ENCODE measurements around the gene KCND1. TPM values are rescaled to one million over a fixed set of nuclear protein-coding genes. Genes with fewer than 3 reads are reported as not detected.

KCND1 gene
- total and polyA plus RNA-seq, 4 donors: 0.17 to 1.1 (median 0.28) TPM

DNA sequence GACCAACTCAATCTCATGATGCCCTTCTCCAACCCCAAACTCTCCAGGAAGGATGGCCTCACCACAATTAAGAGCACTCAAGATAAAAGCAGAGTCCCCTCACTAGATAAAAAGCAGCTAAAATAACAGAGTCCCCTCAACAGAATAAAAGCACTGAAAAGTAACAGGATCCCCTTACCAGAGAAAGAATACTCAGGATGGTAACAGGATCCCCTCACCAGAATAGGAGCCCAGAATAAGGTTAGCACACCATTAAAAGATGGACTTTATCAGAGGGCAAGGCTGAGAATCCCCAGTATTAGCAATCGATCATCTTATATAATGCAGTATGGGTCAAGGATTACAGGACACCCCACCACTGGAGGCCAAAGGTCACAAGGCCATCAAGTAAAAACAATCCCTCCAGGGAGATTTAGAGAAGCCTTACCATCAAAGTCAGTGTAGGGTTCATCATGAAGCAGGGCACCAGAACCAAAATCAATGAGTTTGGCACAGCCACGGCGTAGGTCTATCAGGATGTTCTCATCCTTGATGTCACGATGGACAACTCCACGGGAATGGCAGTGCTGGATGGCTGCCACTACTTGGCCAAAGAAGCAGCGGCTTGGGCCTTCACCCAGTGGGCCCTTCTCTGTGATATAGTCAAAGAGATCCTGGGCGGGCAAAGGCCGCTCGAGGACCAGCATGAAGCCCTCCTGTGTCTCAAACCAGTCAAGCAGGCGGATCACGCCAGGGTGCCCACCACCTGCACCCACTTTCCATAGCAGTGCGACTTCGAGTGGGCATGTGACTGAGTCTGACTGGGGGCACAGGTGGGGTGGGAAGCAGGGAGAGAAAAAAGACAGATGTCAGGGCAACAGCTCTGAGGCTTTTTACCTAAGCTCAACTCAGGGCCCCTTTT, 56.8 kb downstream of the KCND1 start:
- Histone ChIP-seq H3K4me3 (ENCODE audit: low read depth in 1 of 3, low read length in 3 of 3) (no peak overlapping the region), H3K9ac (ENCODE audit: low read depth in 1 of 2, low read length in 2 of 2) (no peak overlapping the region), H3K36me3 (ENCODE audit: control insufficient read depth in 4 of 4, insufficient read depth in 3 of 4, low read depth in 1 of 4, low read length in 3 of 4) (peaks cover 0 to 3% (median under 1%) of the 10 kb centered on the region in 4 donors), H3K9me3 (ENCODE audit: control insufficient read depth in 4 of 4, low read length in 3 of 4) (no peaks in the 10 kb centered on the region), H3K27ac (ENCODE audit: low read depth in 1 of 2, low read length in 2 of 2) (no peak overlapping the region), H3K4me1 (ENCODE audit: control insufficient read depth in 4 of 4, insufficient read depth in 4 of 4, low read length in 3 of 4) (peaks cover 10 to 43% (median 19%) of the 10 kb centered on the region in 4 donors), H3K27me3 (ENCODE audit: control insufficient read depth in 4 of 4, insufficient read depth in 4 of 4, low read length in 3 of 4) (peaks cover 0 to 2% (median 0%) of the 10 kb centered on the region in 4 donors)
- 77% methylated on average over 13 of the region's 13 CpGs for WGBS
- TF ChIP-seq, protein P1, sequence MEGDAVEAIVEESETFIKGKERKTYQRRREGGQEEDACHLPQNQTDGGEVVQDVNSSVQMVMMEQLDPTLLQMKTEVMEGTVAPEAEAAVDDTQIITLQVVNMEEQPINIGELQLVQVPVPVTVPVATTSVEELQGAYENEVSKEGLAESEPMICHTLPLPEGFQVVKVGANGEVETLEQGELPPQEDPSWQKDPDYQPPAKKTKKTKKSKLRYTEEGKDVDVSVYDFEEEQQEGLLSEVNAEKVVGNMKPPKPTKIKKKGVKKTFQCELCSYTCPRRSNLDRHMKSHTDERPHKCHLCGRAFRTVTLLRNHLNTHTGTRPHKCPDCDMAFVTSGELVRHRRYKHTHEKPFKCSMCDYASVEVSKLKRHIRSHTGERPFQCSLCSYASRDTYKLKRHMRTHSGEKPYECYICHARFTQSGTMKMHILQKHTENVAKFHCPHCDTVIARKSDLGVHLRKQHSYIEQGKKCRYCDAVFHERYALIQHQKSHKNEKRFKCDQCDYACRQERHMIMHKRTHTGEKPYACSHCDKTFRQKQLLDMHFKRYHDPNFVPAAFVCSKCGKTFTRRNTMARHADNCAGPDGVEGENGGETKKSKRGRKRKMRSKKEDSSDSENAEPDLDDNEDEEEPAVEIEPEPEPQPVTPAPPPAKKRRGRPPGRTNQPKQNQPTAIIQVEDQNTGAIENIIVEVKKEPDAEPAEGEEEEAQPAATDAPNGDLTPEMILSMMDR (IDR thresholded peaks at IDR 0.05; ENCODE audit: low read depth, low read length, missing input control): no peak
- TF ChIP-seq, protein P2, sequence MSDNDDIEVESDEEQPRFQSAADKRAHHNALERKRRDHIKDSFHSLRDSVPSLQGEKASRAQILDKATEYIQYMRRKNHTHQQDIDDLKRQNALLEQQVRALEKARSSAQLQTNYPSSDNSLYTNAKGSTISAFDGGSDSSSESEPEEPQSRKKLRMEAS (IDR thresholded peaks at IDR 0.05): no peak
- TF ChIP-seq GABPA (IDR thresholded peaks at IDR 0.05 in 1 of 2, conservative IDR thresholded peaks at IDR 0.05 in 1 of 2) (no peak), RXRA (IDR thresholded peaks at IDR 0.05) (no peak)
- TF ChIP-seq, protein P3, sequence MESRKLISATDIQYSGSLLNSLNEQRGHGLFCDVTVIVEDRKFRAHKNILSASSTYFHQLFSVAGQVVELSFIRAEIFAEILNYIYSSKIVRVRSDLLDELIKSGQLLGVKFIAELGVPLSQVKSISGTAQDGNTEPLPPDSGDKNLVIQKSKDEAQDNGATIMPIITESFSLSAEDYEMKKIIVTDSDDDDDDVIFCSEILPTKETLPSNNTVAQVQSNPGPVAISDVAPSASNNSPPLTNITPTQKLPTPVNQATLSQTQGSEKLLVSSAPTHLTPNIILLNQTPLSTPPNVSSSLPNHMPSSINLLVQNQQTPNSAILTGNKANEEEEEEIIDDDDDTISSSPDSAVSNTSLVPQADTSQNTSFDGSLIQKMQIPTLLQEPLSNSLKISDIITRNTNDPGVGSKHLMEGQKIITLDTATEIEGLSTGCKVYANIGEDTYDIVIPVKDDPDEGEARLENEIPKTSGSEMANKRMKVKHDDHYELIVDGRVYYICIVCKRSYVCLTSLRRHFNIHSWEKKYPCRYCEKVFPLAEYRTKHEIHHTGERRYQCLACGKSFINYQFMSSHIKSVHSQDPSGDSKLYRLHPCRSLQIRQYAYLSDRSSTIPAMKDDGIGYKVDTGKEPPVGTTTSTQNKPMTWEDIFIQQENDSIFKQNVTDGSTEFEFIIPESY (IDR thresholded peaks at IDR 0.05): no peak
- no peak for DNase-seq (ENCODE audit: low spot score)

DNA sequence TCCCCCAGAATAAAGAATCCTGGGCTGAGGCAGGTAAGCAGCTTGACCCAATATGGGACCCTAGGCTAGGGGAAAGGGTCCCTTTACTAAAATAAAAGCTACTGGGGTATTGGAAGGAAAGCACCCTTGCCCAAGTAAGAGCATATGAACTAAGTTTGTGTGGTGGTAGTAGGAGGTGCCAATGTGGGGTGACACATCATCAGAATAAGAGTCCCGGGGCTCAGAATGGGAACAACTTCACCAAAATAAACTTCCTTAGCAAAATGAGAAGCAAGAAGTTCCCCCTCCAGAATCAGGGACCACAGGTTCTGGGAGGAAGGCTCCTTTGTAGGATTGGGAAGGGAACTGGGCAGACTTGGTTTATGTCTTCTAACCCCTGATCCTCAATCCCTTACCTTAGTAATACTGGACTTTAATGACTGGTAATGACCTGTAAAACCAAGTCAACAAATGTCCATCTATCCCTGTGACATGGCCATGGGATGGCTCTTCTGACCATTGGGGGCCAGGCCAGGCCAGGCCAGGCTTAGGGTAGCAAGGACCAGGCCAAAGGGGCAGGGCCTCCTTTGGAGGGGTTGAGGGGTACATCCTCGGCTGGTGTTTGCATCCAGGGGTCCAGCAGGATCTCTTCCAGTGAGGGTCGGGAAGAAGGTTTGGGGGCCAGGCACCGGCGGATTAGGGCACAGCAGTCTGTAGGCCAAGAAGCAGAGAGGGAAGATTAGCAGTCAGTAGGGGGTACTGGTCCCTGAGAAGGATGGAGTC, 57.9 kb downstream of the KCND1 start:
- no peaks in the 10 kb centered on the region for H3K9me3 ChIP-seq (ENCODE audit: control insufficient read depth in 4 of 4, low read length in 3 of 4)
- peaks cover 8 to 36% (median 19%) of the 10 kb centered on the region in 4 donors for H3K4me1 ChIP-seq (ENCODE audit: control insufficient read depth in 4 of 4, insufficient read depth in 4 of 4, low read length in 3 of 4)
- H3K4me3 ChIP-seq (ENCODE audit: low read depth in 1 of 3, low read length in 3 of 3): no peak overlapping the region
- DNase-seq (ENCODE audit: low spot score): no peak
- WGBS: 74% methylated on average over 5 of the region's 5 CpGs
- H3K36me3 ChIP-seq (ENCODE audit: control insufficient read depth in 4 of 4, insufficient read depth in 3 of 4, low read depth in 1 of 4, low read length in 3 of 4): peaks cover 0 to 3% (median under 1%) of the 10 kb centered on the region in 4 donors
- no peak overlapping the region for H3K9ac ChIP-seq (ENCODE audit: low read depth in 1 of 2, low read length in 2 of 2)
- H3K27ac ChIP-seq (ENCODE audit: low read depth in 1 of 2, low read length in 2 of 2): no peak overlapping the region
- H3K27me3 ChIP-seq (ENCODE audit: control insufficient read depth in 4 of 4, insufficient read depth in 4 of 4, low read length in 3 of 4): peaks cover 0 to 2% (median 0%) of the 10 kb centered on the region in 4 donors
- TF ChIP-seq, protein P2 (IDR thresholded peaks at IDR 0.05): no peak
- no peak for TF ChIP-seq FOXA1 (IDR thresholded peaks at IDR 0.05)
- no peak for TF ChIP-seq JUND (IDR thresholded peaks at IDR 0.05)
- TF ChIP-seq FOXA2 (IDR thresholded peaks at IDR 0.05): no peak
- no peak for TF ChIP-seq HNF4G (IDR thresholded peaks at IDR 0.05)
- no peak for TF ChIP-seq RXRA (IDR thresholded peaks at IDR 0.05)
- TF ChIP-seq, protein P4, sequence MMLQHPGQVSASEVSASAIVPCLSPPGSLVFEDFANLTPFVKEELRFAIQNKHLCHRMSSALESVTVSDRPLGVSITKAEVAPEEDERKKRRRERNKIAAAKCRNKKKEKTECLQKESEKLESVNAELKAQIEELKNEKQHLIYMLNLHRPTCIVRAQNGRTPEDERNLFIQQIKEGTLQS (IDR thresholded peaks at IDR 0.05): no peak
- no peak for TF ChIP-seq EGR1 (IDR thresholded peaks at IDR 0.05; ENCODE audit: low read depth in 2 of 2)
- TF ChIP-seq TAF1 (conservative IDR thresholded peaks at IDR 0.05): no peak
- TF ChIP-seq SP1 (IDR thresholded peaks at IDR 0.05): no peak
- no peak for TF ChIP-seq YY1 (IDR thresholded peaks at IDR 0.05)
- no peak for TF ChIP-seq HNF4A (conservative IDR thresholded peaks at IDR 0.05)
- TF ChIP-seq NR2F2 (IDR thresholded peaks at IDR 0.05): no peak
- no peak for TF ChIP-seq RAD21 (IDR thresholded peaks at IDR 0.05)
- TF ChIP-seq, protein P5, sequence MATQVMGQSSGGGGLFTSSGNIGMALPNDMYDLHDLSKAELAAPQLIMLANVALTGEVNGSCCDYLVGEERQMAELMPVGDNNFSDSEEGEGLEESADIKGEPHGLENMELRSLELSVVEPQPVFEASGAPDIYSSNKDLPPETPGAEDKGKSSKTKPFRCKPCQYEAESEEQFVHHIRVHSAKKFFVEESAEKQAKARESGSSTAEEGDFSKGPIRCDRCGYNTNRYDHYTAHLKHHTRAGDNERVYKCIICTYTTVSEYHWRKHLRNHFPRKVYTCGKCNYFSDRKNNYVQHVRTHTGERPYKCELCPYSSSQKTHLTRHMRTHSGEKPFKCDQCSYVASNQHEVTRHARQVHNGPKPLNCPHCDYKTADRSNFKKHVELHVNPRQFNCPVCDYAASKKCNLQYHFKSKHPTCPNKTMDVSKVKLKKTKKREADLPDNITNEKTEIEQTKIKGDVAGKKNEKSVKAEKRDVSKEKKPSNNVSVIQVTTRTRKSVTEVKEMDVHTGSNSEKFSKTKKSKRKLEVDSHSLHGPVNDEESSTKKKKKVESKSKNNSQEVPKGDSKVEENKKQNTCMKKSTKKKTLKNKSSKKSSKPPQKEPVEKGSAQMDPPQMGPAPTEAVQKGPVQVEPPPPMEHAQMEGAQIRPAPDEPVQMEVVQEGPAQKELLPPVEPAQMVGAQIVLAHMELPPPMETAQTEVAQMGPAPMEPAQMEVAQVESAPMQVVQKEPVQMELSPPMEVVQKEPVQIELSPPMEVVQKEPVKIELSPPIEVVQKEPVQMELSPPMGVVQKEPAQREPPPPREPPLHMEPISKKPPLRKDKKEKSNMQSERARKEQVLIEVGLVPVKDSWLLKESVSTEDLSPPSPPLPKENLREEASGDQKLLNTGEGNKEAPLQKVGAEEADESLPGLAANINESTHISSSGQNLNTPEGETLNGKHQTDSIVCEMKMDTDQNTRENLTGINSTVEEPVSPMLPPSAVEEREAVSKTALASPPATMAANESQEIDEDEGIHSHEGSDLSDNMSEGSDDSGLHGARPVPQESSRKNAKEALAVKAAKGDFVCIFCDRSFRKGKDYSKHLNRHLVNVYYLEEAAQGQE (IDR thresholded peaks at IDR 0.05): no peak
- TF ChIP-seq, protein P3 (IDR thresholded peaks at IDR 0.05): no peak
